ENCODE measurements around the gene BRINP3. TPM values are rescaled to one million over a fixed set of nuclear protein-coding genes. Genes with fewer than 3 reads are reported as not detected.

BRINP3 gene
- total and polyA plus RNA-seq, 2 experiments from 2014 or later, result not detected

- no peak overlapping the region for H3K27ac ChIP-seq (ENCODE audit: low read depth)
- no peaks in the 10 kb centered on the region for H3K79me2 ChIP-seq (replicated peaks; ENCODE audit: insufficient read depth)
- H3K4me1 Mint-ChIP-seq, result no peaks in the 10 kb centered on the region
- H3K4me3 ChIP-seq, result no peak overlapping the region
- no peaks in the 10 kb centered on the region for H3F3A ChIP-seq (replicated peaks; ENCODE audit: low read depth)
- no peaks in the 10 kb centered on the region for H3K9me3 Mint-ChIP-seq
- TF ChIP-seq NANOG (IDR thresholded peaks at IDR 0.05; ENCODE audit: borderline replicate concordance) (no peak), JUNB (IDR thresholded peaks at IDR 0.05; ENCODE audit: unreplicated experiment) (no peak), STAT1 (IDR thresholded peaks at IDR 0.05; ENCODE audit: unreplicated experiment) (no peak), ZNF462 (CRISPR knock-in tag; IDR thresholded peaks at IDR 0.05) (no peak), EZH2phosphoT487 (IDR thresholded peaks at IDR 0.05; ENCODE audit: unreplicated experiment) (no peak), EZH2 (IDR thresholded peaks at IDR 0.05; ENCODE audit: low read depth, unreplicated experiment) (no peak), ZNF331 (CRISPR knock-in tag; IDR thresholded peaks at IDR 0.05; ENCODE audit: low read depth) (no peak), CTCF (conservative IDR thresholded peaks at IDR 0.05; ENCODE audit: low read depth in 2 of 2) (no peak), ZNF114 (CRISPR knock-in tag; IDR thresholded peaks at IDR 0.05) (no peak), CREB1 (CRISPR knock-in tag; IDR thresholded peaks at IDR 0.05; ENCODE audit: low read depth) (no peak), POLR2AphosphoS5 (IDR thresholded peaks at IDR 0.05; ENCODE audit: low read depth) (no peak), ETS1 (IDR thresholded peaks at IDR 0.05) (no peak), REST (IDR thresholded peaks at IDR 0.05; ENCODE audit: unreplicated experiment) (no peak)
- H3K27me3 Mint-ChIP-seq (ENCODE audit: insufficient read depth, low read depth, poor library complexity), result no peaks in the 10 kb centered on the region
- H4K20me1 ChIP-seq (replicated peaks; ENCODE audit: insufficient read depth), result no peaks in the 10 kb centered on the region
- ATAC-seq, result no peak
- no peaks in the 10 kb centered on the region for H3K36me3 ChIP-seq (ENCODE audit: insufficient read depth)
- H3K4me1 ChIP-seq (ENCODE audit: insufficient read depth), result no peaks in the 10 kb centered on the region
- no peaks in the 10 kb centered on the region for H3K9me2 ChIP-seq (ENCODE audit: insufficient read depth)
- DNase-seq (ENCODE audit: low spot score), result no peak
- H2AFZ ChIP-seq, result no peak overlapping the region
- H3K27me3 ChIP-seq (ENCODE audit: insufficient read depth), result no peaks in the 10 kb centered on the region
- no peak overlapping the region for H3K4me2 ChIP-seq
- no peak overlapping the region for H3K27ac Mint-ChIP-seq
- no peak overlapping the region for H3K4me3 Mint-ChIP-seq
- H3K36me3 Mint-ChIP-seq (ENCODE audit: low read depth), result no peaks in the 10 kb centered on the region
Observed at GRCh38 chr1:190323530-190323929, 154.1 kb downstream of the BRINP3 start.
